Measurements from ENCODE around the gene TAP2.

The TAP2 gene

GRCh38 chr6:32790306-32790705 is 48.2 kb downstream of the TAP2 start:
- no peak for DNase-seq
